CD4-positive, alpha-beta T cell treated with Interleukin-6 at 100 ng/mL for 8 hours (primary cell): ENCODE data around the gene BSX.

Experiments used
- DNase-seq: peaks from one replicate; pipeline ENCODE4 v3.0.0-alpha.2; 2020; ENCODE audit warnings: mixed read lengths, low spot score

BSX gene

GRCh38 chr11:122981388-122982264, at the start of gene BSX:
TSS of gene BSX (minus strand) at chr11:122981834. CDS start at chr11:122981671, 163 bp downstream.
- peak; percentile 4 for DNase-seq

- DNase-seq: no peak
Measured at GRCh38 chr11:123030517-123030916, 48.9 kb upstream of the BSX start.

- DNase-seq: peak; percentile 36
Measured at GRCh38 chr11:123020968-123021367, 39.3 kb upstream of the BSX start.

GRCh38 chr11:123018702-123019101, 37.1 kb upstream of the BSX start:
- DNase-seq: no peak

GRCh38 chr11:123011510-123011909, 29.9 kb upstream of the BSX start:
- no peak for DNase-seq

GRCh38 chr11:123006860-123007542, 25.4 kb upstream of the BSX start:
- no peak for DNase-seq

- no peak for DNase-seq
Measured at GRCh38 chr11:123000721-123001120, 19.1 kb upstream of the BSX start.

GRCh38 chr11:122998727-122999366, 17.2 kb upstream of the BSX start:
- no peak for DNase-seq

GRCh38 chr11:122995526-122995925, 13.9 kb upstream of the BSX start:
- no peak for DNase-seq

- DNase-seq: no peak
Measured at GRCh38 chr11:122984186-122985011, 2.8 kb upstream of the BSX start.

GRCh38 chr11:122983438-122984185, 2.0 kb upstream of the BSX start:
- DNase-seq: no peak

- DNase-seq: no peak
Measured at GRCh38 chr11:122979815-122980595, 1.6 kb downstream of the BSX start.

GRCh38 chr11:122979103-122979814, 2.4 kb downstream of the BSX start:
- no peak for DNase-seq

- DNase-seq: no peak
Measured at GRCh38 chr11:122978299-122978620, 3.4 kb downstream of the BSX start.

- DNase-seq: no peak
Measured at GRCh38 chr11:122977470-122978298, 4.0 kb downstream of the BSX start.

- DNase-seq: no peak
Measured at GRCh38 chr11:122976734-122977469, 4.7 kb downstream of the BSX start.

GRCh38 chr11:122976061-122976733, 5.4 kb downstream of the BSX start:
- no peak for DNase-seq

- no peak for DNase-seq
Measured at GRCh38 chr11:122963961-122964360, 17.7 kb downstream of the BSX start.
